HEK293 (cell line): ENCODE measurements around the gene PLCD1.

Source experiments
- CTCF ChIA-PET: fragments of 350-600 bp; formaldehyde crosslinking; extraction: SDS; loops from one replicate; lab custom pipeline; 2021; ENCODE audit warnings: antibody characterized with exemption; lab: Yijun Ruan, JAX
- POLR2A ChIA-PET: fragments of 300-600 bp; formaldehyde crosslinking; extraction: SDS; loops from one replicate; lab custom pipeline; 2020; ENCODE audit warnings: antibody characterized with exemption, inconsistent platforms; lab: Yijun Ruan, JAX
- H3K27ac ChIP-seq: fragments of 200-500 bp; sonication (Bioruptor generic); 2 replicates; pipeline ENCODE4 v1.5.1; 2014; ENCODE audit warnings: low read depth, low read length, control low read depth, inconsistent platforms; ENCODE audit errors: extremely low read depth
- H3K36me3 ChIP-seq, 2 experiments: fragments of 200-500 bp in 1 of 2; sonication (Bioruptor generic) in 1 of 2; 1 replicate in 1 of 2; 2 replicates in 1 of 2; pipeline ENCODE4 v1.5.1; 2014 to 2017; ENCODE audit warnings: inconsistent platforms in 2 of 2, low read length in 2 of 2; ENCODE audit not compliant: control insufficient read depth in 2 of 2, insufficient read depth in 1 of 2
- H3K4me1 ChIP-seq: fragments of 200-500 bp; sonication (Bioruptor generic); 2 replicates; pipeline ENCODE4 v1.5.1; 2014; ENCODE audit warnings: mild to moderate bottlenecking, low read length, inconsistent platforms; ENCODE audit not compliant: control insufficient read depth, insufficient read depth
- H3K4me3 ChIP-seq: 2 replicates; pipeline ENCODE4 v1.5.1; 2011; ENCODE audit warnings: low read depth, mild to moderate bottlenecking, control low read depth, low read length, moderate library complexity
- H3K9me3 ChIP-seq: fragments of 200-500 bp; sonication (Bioruptor generic); 2 replicates; pipeline ENCODE4 v1.5.1; 2014; ENCODE audit warnings: low read depth, low read length, inconsistent platforms; ENCODE audit not compliant: control insufficient read depth, insufficient read depth
- HIC1 ChIP-seq: fragments of 450-650 bp; formaldehyde crosslinking; IDR thresholded peaks from 2 replicates; pipeline ENCODE4 v1.5.1; 2016; ENCODE audit warnings: missing biosample characterization, missing genetic modification characterization
- KLF9 ChIP-seq: fragments of 450-650 bp; formaldehyde crosslinking; IDR thresholded peaks from 2 replicates; pipeline ENCODE4 v1.5.1; 2016; ENCODE audit warnings: missing biosample characterization, missing genetic modification characterization, low read depth
- YY2 ChIP-seq: fragments of 450-650 bp; formaldehyde crosslinking; IDR thresholded peaks from 2 replicates; pipeline ENCODE4 v1.5.1; 2016; ENCODE audit warnings: missing biosample characterization, missing genetic modification characterization
- ZBTB11 ChIP-seq: fragments of 450-650 bp; formaldehyde crosslinking; conservative IDR thresholded peaks from 2 replicates; pipeline ENCODE4 v1.5.1; 2016; ENCODE audit warnings: low read depth, missing biosample characterization, missing genetic modification characterization
- ZBTB26 ChIP-seq: fragments of 450-650 bp; formaldehyde crosslinking; optimal IDR thresholded peaks from 2 replicates; pipeline ENCODE3; 2016; ENCODE audit warnings: missing biosample characterization, mild to moderate bottlenecking, missing genetic modification characterization
- ZFP3 ChIP-seq: fragments of 450-650 bp; formaldehyde crosslinking; IDR thresholded peaks from 2 replicates; pipeline ENCODE4 v1.5.1; 2016; ENCODE audit warnings: low read depth, missing biosample characterization, missing genetic modification characterization
- ZIC2 ChIP-seq: fragments of 450-650 bp; formaldehyde crosslinking; IDR thresholded peaks from 2 replicates; pipeline ENCODE4 v1.5.1; 2016; ENCODE audit warnings: missing biosample characterization, missing genetic modification characterization
- ZNF174 ChIP-seq: fragments of 450-650 bp; formaldehyde crosslinking; IDR thresholded peaks from 2 replicates; pipeline ENCODE4 v1.5.0; 2017; ENCODE audit warnings: missing biosample characterization, mild to moderate bottlenecking, missing genetic modification characterization
- ZNF223 ChIP-seq: fragments of 450-650 bp; formaldehyde crosslinking; IDR thresholded peaks from 2 replicates; pipeline ENCODE4 v1.5.1; 2016; ENCODE audit warnings: missing biosample characterization, missing genetic modification characterization
- ZNF341 ChIP-seq: fragments of 450-650 bp; formaldehyde crosslinking; IDR thresholded peaks from 2 replicates; pipeline ENCODE4; 2016; ENCODE audit warnings: low read depth, missing biosample characterization, missing genetic modification characterization
- ZNF354C ChIP-seq: fragments of 450-650 bp; formaldehyde crosslinking; IDR thresholded peaks from 2 replicates; pipeline ENCODE4 v1.5.1; 2016; ENCODE audit warnings: missing biosample characterization, missing genetic modification characterization, low read depth, borderline replicate concordance
- ZNF391 ChIP-seq: fragments of 450-650 bp; formaldehyde crosslinking; IDR thresholded peaks from 2 replicates; pipeline ENCODE4 v1.5.1; 2016; ENCODE audit warnings: low read depth, missing biosample characterization, missing genetic modification characterization, borderline replicate concordance
- ZNF404 ChIP-seq: fragments of 450-650 bp; formaldehyde crosslinking; IDR thresholded peaks from 2 replicates; pipeline ENCODE4 v1.5.1; 2017; ENCODE audit warnings: missing biosample characterization, missing genetic modification characterization
- ZNF501 ChIP-seq: fragments of 450-650 bp; formaldehyde crosslinking; IDR thresholded peaks from 2 replicates; pipeline ENCODE4 v1.5.1; 2016; ENCODE audit warnings: missing biosample characterization, missing genetic modification characterization
- ZNF549 ChIP-seq: fragments of 450-650 bp; IDR thresholded peaks from 2 replicates; pipeline ENCODE4 v1.5.1; 2018; ENCODE audit warnings: missing biosample characterization, missing genetic modification characterization, mild to moderate bottlenecking, inconsistent platforms, moderate library complexity
- ZNF654 ChIP-seq: fragments of 450-650 bp; formaldehyde crosslinking; IDR thresholded peaks from 2 replicates; pipeline ENCODE4 v1.5.1; 2016; ENCODE audit warnings: low read depth, missing biosample characterization, missing genetic modification characterization
- ZNF776 ChIP-seq: fragments of 450-650 bp; formaldehyde crosslinking; IDR thresholded peaks from 2 replicates; pipeline ENCODE4 v1.5.0; 2017; ENCODE audit warnings: missing biosample characterization, missing genetic modification characterization, borderline replicate concordance
- ZNF785 ChIP-seq: fragments of 450-650 bp; formaldehyde crosslinking; IDR thresholded peaks from 2 replicates; pipeline ENCODE4 v1.5.1; 2016; ENCODE audit warnings: missing biosample characterization, missing genetic modification characterization
- ZNF843 ChIP-seq: fragments of 450-650 bp; formaldehyde crosslinking; IDR thresholded peaks from 2 replicates; pipeline ENCODE4 v1.5.1; 2016; ENCODE audit warnings: missing biosample characterization, missing genetic modification characterization
- TF ChIP-seq, protein P1 (sequence below): fragments of 450-650 bp; formaldehyde crosslinking; IDR thresholded peaks from 2 replicates; pipeline ENCODE4 v1.5.1; 2016; ENCODE audit warnings: missing biosample characterization, missing genetic modification characterization
- TF ChIP-seq, protein P2 (sequence below): fragments of 450-650 bp; formaldehyde crosslinking; IDR thresholded peaks from 2 replicates; pipeline ENCODE4 v1.5.1; 2016; ENCODE audit warnings: missing biosample characterization, missing genetic modification characterization

PLCD1 gene

GRCh38 chr3:37997342-37997741, 32.1 kb downstream of the PLCD1 start:
- Histone ChIP-seq H3K27ac (no peak overlapping the region), H3K36me3 (peaks cover 0 to 9% of the 10 kb centered on the region in 2 experiments; a peak in 1 of 3 replicates), H3K9me3 (no peaks in the 10 kb centered on the region), H3K4me1 (no peaks in the 10 kb centered on the region), H3K4me3 (no peak overlapping the region)
- TF ChIP-seq ZNF549 = no peak
- TF ChIP-seq ZNF391 (tag by site-specific recombination) = no peak
- TF ChIP-seq ZNF843 (tag by site-specific recombination) = no peak
- no peak for TF ChIP-seq YY2 (tag by site-specific recombination)
- no peak for TF ChIP-seq ZNF501 (tag by site-specific recombination)
- no peak for TF ChIP-seq HIC1
- TF ChIP-seq ZNF776 (tag by site-specific recombination) = no peak
- TF ChIP-seq, protein P1, sequence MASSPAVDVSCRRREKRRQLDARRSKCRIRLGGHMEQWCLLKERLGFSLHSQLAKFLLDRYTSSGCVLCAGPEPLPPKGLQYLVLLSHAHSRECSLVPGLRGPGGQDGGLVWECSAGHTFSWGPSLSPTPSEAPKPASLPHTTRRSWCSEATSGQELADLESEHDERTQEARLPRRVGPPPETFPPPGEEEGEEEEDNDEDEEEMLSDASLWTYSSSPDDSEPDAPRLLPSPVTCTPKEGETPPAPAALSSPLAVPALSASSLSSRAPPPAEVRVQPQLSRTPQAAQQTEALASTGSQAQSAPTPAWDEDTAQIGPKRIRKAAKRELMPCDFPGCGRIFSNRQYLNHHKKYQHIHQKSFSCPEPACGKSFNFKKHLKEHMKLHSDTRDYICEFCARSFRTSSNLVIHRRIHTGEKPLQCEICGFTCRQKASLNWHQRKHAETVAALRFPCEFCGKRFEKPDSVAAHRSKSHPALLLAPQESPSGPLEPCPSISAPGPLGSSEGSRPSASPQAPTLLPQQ = no peak
- TF ChIP-seq ZNF354C (tag by site-specific recombination) = no peak
- no peak for TF ChIP-seq ZBTB26 (tag by site-specific recombination)
- TF ChIP-seq ZBTB11 (tag by site-specific recombination) = no peak
- no peak for TF ChIP-seq ZNF174 (tag by site-specific recombination)
- no peak for TF ChIP-seq ZNF223 (tag by site-specific recombination)
- TF ChIP-seq ZNF404 (tag by site-specific recombination) = no peak
- no peak for TF ChIP-seq ZNF785 (tag by site-specific recombination)
- ChIA-PET CTCF (interaction anchor here (0.6 to 1.7 kb wide), 17 partner anchors 11 to 156 kb away, joined by 3 to 16 read pairs (median 4); no protein-coding TSS in a partner anchor), POLR2A (interaction anchor here (0.6 to 1.0 kb wide), 2 partner anchors 22 to 226 kb away, joined by 3 read pairs; no protein-coding TSS in a partner anchor)

GRCh38 chr3:37996785-37997301, 32.6 kb downstream of the PLCD1 start:
- H3K4me3 ChIP-seq = no peak overlapping the region
- TF ChIP-seq ZNF341 (tag by site-specific recombination) (peak; percentile 65), ZFP3 (tag by site-specific recombination) (no peak), ZNF654 (peak; percentile 29; the same call in 1 of the 2 replicates), ZIC2 (tag by site-specific recombination) (no peak), KLF9 (tag by site-specific recombination) (no peak)
- TF ChIP-seq, protein P2, sequence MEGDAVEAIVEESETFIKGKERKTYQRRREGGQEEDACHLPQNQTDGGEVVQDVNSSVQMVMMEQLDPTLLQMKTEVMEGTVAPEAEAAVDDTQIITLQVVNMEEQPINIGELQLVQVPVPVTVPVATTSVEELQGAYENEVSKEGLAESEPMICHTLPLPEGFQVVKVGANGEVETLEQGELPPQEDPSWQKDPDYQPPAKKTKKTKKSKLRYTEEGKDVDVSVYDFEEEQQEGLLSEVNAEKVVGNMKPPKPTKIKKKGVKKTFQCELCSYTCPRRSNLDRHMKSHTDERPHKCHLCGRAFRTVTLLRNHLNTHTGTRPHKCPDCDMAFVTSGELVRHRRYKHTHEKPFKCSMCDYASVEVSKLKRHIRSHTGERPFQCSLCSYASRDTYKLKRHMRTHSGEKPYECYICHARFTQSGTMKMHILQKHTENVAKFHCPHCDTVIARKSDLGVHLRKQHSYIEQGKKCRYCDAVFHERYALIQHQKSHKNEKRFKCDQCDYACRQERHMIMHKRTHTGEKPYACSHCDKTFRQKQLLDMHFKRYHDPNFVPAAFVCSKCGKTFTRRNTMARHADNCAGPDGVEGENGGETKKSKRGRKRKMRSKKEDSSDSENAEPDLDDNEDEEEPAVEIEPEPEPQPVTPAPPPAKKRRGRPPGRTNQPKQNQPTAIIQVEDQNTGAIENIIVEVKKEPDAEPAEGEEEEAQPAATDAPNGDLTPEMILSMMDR (tag by site-specific recombination) = peak; percentile 65; the same call in 1 of the 2 replicates
- TF ChIP-seq, all 188 proteins: peak for 3
- no peaks in the 10 kb centered on the region for H3K9me3 ChIP-seq
- ChIA-PET POLR2A (interaction anchor here (1.0 kb wide), 1 partner anchor 22 kb away, joined by 3 read pairs; no protein-coding TSS in a partner anchor), CTCF (interaction anchor here (0.5 to 1.7 kb wide), 24 partner anchors 11 to 501 kb away, joined by 3 to 16 read pairs (median 4); no protein-coding TSS in a partner anchor)
- peaks cover 0 to 9% of the 10 kb centered on the region in 2 experiments; a peak in 1 of 3 replicates for H3K36me3 ChIP-seq
- H3K27ac ChIP-seq = no peak overlapping the region
- H3K4me1 ChIP-seq = no peaks in the 10 kb centered on the region
